Activated CD4-positive, alpha-beta memory T cell treated with anti-CD3 and anti-CD28 coated beads, Interleukin-2, amount 10 ng/mL, durations not matched to agents 7 days and 5 days (primary cell): ENCODE measurements around the gene GCK. TPM values are rescaled to one million over a fixed set of nuclear protein-coding genes. Genes with fewer than 3 reads are reported as not detected.

Source experiments
- CTCF ChIA-PET: fragments of 350-600 bp; sonication (Branson Sonifier 250); formaldehyde crosslinking; loops from one replicate; lab custom pipeline; 2021; ENCODE audit warnings: antibody characterized with exemption, inconsistent platforms; lab: Charles Lee
- POLR2A ChIA-PET: fragments of 350-600 bp; sonication (Branson Sonifier 250); formaldehyde crosslinking; loops from one replicate; lab custom pipeline; 2021; ENCODE audit warnings: antibody characterized with exemption; lab: Charles Lee
- DNase-seq: peaks from one replicate; pipeline ENCODE4 v3.0.0-alpha.2; 2020
- H3K27ac Mint-ChIP-seq: one replicate; pipeline ENCODE4 v1.8.0; 2021; ENCODE audit warnings: mild to moderate bottlenecking, mixed read lengths
- H3K27me3 Mint-ChIP-seq: one replicate; pipeline ENCODE4 v1.8.0; 2021; ENCODE audit warnings: mixed read lengths
- H3K36me3 Mint-ChIP-seq: one replicate; pipeline ENCODE4 v1.8.0; 2021; ENCODE audit warnings: low read depth, mixed read lengths
- H3K4me1 Mint-ChIP-seq: one replicate; pipeline ENCODE4 v1.8.0; 2021; ENCODE audit warnings: mixed read lengths
- H3K4me3 Mint-ChIP-seq: one replicate; pipeline ENCODE4 v1.8.0; 2021; ENCODE audit warnings: mild to moderate bottlenecking, mixed read lengths
- H3K9me3 Mint-ChIP-seq: one replicate; pipeline ENCODE4 v1.8.0; 2021; ENCODE audit warnings: mixed read lengths
- total RNA-seq, 2 experiments: library from RNA; stranded (reverse); gene quantifications; one replicate each; pipeline ENCODE4 v1.2.3, GENCODE V29; 2021

GCK gene
- total RNA-seq, 2 experiments from 2014 or later: not detected

DNA sequence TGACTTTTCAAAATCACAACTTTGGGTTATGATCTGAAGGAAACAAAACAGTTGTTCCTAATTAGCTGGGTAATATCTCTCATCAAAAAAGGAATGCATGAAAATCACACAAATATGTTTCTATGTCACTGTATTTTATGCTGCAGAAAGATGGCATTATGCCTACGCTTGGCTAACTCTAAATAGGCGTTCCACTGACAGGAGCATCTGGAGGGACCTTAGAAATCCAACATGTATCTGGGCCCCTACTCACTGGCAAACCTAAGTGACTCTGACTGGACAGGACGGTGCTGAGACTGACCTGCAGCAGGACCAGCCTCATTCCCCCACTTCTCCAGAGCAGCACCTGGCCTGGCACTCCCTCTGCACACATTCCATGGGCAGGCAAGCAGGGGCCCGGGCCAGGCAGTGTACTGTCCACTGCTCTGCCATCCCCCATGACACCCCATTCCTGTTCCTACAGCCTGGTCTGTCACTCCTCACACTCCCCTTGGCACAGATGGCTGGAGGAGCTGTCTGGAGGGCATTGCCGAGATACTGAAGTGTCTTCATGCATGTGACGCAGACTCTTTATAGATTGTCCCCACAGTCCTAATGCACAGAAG lies 45.5 kb downstream of the GCK start:
- CTCF ChIA-PET: no interaction called here

DNA sequence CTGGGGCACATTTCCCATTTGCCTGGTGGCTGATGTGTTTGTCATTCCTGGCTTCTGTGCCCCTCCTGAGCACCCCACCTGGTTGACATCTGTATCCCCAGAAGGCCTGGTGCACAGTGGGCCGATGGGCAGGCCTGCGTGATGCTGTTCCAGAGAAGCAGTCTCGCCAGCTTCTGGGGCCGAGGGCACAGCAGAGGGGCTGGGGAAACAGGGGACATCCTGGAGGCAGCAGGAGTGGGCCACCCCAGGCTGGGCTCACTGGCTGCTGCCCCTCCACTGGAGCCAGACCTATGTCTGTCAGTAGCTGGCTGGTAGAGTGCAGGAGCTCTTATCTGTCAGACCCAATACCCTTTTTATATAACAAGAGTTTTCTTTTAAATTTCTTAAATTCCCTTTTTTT lies 47.2 kb downstream of the GCK start:
- H3K27me3 Mint-ChIP-seq: peaks cover 17% of the 10 kb centered on the region
- H3K36me3 Mint-ChIP-seq: no peaks in the 10 kb centered on the region
- ChIA-PET POLR2A (no interaction called here), CTCF (no interaction called here)
- no peaks in the 10 kb centered on the region for H3K9me3 Mint-ChIP-seq
- H3K4me3 Mint-ChIP-seq: no peak overlapping the region
- H3K27ac Mint-ChIP-seq: no peak overlapping the region
- H3K4me1 Mint-ChIP-seq: peaks cover 7% of the 10 kb centered on the region
- DNase-seq: no peak

More for the DNA sequence above, 45.5 kb downstream of the GCK start:
- Mint-ChIP-seq H3K9me3 (no peaks in the 10 kb centered on the region), H3K4me3 (no peak overlapping the region), H3K4me1 (peaks cover 6% of the 10 kb centered on the region), H3K36me3 (no peaks in the 10 kb centered on the region), H3K27me3 (peaks cover 17% of the 10 kb centered on the region), H3K27ac (no peak overlapping the region)
- DNase-seq: no peak
- POLR2A ChIA-PET: interaction anchor here (0.9 kb wide), 1 partner anchor 20 kb away, joined by 3 read pairs; the partner anchor contains the start of gene POLD2

DNA sequence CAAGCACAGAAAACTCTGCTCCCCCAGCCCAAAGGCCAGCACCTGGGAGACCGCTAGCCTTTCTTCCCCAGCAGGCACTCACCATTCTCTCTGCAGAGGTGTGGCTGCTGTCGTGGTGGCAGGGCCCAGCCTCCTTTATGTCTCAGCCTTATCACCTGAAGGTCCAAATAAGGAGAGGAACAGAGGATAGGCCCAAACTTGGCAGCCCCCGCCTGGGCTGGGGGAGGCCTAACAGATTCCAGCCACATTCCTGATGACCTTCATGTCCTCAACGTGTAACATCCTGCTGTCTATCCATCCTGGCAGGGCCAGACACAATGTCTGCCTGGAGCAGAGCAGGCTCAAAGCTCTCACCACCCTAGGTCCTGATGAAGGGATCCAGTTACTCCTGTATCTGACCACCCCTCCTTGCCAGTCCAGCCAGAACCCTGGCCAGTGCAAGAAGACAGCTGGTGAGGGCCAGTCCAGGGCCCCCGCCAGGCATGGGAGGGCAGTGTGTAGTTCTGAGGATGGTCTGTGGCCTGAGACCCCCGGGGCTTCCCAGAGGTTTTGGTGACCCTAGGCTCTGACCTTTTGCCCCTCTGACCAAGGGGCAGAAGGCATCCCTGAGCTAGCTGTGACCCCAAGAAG lies 47.9 kb downstream of the GCK start, which contains the start of gene MYL7:
Gene MYL7, minus strand, starts transcription at position 112 of the 630 bp plus-strand sequence. Its CDS starts 27 bp downstream, at position 85.
- Mint-ChIP-seq H3K4me1 (peaks cover 6% of the 10 kb centered on the region), H3K27me3 (peaks cover 17% of the 10 kb centered on the region), H3K36me3 (no peaks in the 10 kb centered on the region), H3K27ac (no peak within 1 kb of the TSS), H3K9me3 (no peaks in the 10 kb centered on the region), H3K4me3 (no peak within 1 kb of the TSS)
- ChIA-PET CTCF (no interaction called here), POLR2A (no interaction called here)
- no peak for DNase-seq

DNA sequence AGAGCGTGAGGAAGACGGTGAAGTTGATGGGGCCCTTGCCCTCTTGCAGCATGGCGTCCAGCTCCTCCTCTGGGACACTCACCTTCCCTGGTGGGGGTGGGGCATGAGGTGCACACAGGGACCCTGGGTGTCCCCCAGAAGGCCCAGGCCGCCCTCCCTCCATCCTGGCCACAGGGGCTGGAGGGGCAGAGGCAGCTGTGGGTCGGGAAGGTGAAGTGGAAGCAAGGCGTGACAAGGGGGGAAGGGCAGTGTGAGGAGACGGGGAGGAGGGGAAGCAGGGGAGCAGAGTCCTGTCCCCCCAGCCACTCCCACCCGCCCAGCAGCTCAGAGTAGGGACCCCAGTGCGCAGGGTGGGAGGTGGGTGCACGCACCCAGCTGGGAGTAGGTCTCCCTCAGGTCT lies 48.9 kb downstream of the GCK start:
- H3K4me1 Mint-ChIP-seq: peaks cover 1% of the 10 kb centered on the region
- no peaks in the 10 kb centered on the region for H3K36me3 Mint-ChIP-seq
- H3K4me3 Mint-ChIP-seq: no peak overlapping the region
- no peaks in the 10 kb centered on the region for H3K9me3 Mint-ChIP-seq
- H3K27ac Mint-ChIP-seq: no peak overlapping the region
- H3K27me3 Mint-ChIP-seq: peaks cover 15% of the 10 kb centered on the region
- CTCF ChIA-PET: no interaction called here
- no peak for DNase-seq
- POLR2A ChIA-PET: interaction anchor here (1.0 kb wide), 1 partner anchor 11 kb away, joined by 3 read pairs; no protein-coding TSS in a partner anchor

DNA sequence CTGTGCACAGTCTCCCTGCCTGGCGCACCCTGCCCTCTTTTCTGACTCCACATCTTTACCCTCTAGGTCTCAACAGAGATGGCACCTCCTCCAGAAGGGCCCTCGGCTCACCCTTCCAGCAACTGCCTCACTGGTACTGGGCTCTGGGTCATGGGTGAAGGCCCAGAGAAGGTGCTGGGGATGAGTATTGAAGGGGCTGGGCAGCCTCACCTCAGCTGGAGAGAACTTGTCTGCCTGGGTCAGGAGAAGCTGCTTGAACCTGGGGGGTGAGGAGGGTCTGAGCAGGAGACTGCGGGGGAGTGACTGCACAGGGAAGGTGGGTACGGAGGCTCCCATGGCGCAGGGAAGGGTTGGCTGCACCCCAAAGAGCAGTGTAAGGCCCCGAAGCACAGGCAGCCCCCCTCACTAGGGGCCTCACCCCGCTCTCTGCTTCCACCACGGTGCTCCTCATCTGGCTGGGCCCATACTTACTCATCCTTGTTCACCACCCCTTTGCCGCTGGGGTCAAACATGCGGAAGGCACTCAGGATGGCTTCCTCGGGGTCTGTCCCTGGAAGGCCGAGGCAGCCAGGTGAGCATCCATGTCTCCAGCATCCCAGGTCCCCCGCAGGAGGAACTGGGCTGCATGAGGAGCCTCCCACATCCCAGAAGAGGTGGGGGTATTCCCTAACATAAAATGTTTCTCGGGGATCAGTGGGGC lies 49.8 kb downstream of the GCK start:
- H3K9me3 Mint-ChIP-seq: no peaks in the 10 kb centered on the region
- no peak overlapping the region for H3K27ac Mint-ChIP-seq
- H3K27me3 Mint-ChIP-seq: peaks cover 7% of the 10 kb centered on the region
- peaks cover 1% of the 10 kb centered on the region for H3K4me1 Mint-ChIP-seq
- ChIA-PET CTCF (no interaction called here), POLR2A (interaction anchor here (1.0 kb wide), 1 partner anchor 11 kb away, joined by 3 read pairs; no protein-coding TSS in a partner anchor)
- H3K36me3 Mint-ChIP-seq: no peaks in the 10 kb centered on the region
- DNase-seq: no peak
- H3K4me3 Mint-ChIP-seq: no peak overlapping the region

DNA sequence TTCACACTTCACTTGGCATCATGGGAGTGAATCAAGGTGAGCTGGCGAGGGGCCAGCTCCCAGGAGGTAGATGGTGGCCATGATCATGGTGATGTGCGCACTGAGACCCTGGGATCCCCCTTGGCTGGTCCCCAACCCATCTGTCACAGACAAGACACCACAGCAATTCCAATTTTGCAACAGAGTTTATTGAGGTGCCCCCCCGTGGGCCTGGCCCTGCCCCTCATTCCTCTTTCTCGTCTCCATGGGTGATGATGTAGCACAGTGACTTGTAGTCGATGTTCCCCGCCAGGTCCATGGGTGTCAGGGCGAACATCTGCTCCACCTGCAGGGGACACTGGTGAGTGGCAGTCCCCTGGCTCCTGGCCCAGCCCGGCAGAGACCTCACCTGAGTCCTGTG lies 50.5 kb downstream of the GCK start:
- H3K27me3 Mint-ChIP-seq: peaks cover 4% of the 10 kb centered on the region
- no peak overlapping the region for H3K27ac Mint-ChIP-seq
- peaks cover 1% of the 10 kb centered on the region for H3K4me1 Mint-ChIP-seq
- CTCF ChIA-PET: no interaction called here
- H3K9me3 Mint-ChIP-seq: no peaks in the 10 kb centered on the region
- POLR2A ChIA-PET: no interaction called here
- no peaks in the 10 kb centered on the region for H3K36me3 Mint-ChIP-seq
- DNase-seq: no peak
- no peak overlapping the region for H3K4me3 Mint-ChIP-seq

DNA sequence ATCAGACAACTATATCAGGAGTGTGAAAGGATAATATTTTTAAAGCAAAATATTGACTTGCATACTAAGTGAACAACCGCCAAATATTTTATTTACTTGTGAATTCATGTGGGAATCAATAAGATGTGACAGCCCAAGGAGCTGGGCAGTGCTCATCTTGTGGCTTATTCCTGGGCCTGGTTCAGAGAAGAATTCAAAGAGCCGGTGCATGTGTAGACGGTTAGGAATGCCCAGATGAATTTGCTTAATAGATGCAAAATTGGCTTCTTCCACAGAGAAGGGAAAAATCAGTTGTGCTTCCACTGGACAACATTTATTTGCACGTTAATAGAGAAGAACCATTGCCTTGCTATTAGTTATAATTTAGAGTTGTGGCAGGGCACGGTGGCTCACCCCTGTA lies 52.5 kb downstream of the GCK start:
- Mint-ChIP-seq H3K4me1 (peaks cover 1% of the 10 kb centered on the region), H3K36me3 (no peaks in the 10 kb centered on the region), H3K9me3 (no peaks in the 10 kb centered on the region), H3K27ac (no peak overlapping the region), H3K4me3 (no peak overlapping the region), H3K27me3 (no peaks in the 10 kb centered on the region)
- ChIA-PET CTCF (no interaction called here), POLR2A (no interaction called here)
- DNase-seq: no peak

DNA sequence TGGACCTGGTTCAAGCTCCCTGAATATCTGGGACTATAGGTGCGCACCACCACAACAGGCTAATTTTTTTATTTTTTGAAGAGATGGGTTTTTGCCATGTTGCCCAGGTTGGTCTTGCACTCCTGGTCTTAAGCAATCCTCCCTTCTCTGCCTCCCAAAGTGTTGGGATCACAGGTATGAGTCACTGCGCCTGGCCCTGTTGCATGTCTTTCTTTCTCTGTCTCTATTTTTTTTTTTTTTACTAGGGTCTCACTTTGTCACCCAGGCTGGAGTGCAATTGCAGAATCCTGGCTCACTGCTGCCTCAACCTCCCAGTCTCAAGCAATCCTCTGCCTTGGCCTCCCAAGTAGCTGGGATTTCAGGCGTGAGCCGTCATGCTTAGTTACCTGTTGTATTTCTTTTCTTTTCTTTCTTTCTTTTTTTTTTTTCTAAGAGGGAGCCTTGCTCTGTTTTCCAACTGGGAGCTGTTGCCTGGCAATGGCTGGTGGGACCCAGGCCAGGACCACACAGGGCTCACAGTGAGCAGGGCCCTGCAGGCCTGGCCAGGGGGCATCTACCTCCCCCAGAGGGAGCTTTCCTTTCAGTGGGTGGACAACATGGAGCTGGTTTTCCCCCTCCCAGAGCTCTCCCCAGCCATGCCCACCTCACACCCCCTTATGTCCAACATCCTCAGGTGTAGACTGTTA lies 54.2 kb downstream of the GCK start:
- no peak overlapping the region for H3K27ac Mint-ChIP-seq
- H3K36me3 Mint-ChIP-seq: no peaks in the 10 kb centered on the region
- CTCF ChIA-PET: no interaction called here
- no peak overlapping the region for H3K4me3 Mint-ChIP-seq
- POLR2A ChIA-PET: no interaction called here
- H3K9me3 Mint-ChIP-seq: no peaks in the 10 kb centered on the region
- DNase-seq: no peak
- no peaks in the 10 kb centered on the region for H3K27me3 Mint-ChIP-seq
- H3K4me1 Mint-ChIP-seq: peaks cover 5% of the 10 kb centered on the region

DNA sequence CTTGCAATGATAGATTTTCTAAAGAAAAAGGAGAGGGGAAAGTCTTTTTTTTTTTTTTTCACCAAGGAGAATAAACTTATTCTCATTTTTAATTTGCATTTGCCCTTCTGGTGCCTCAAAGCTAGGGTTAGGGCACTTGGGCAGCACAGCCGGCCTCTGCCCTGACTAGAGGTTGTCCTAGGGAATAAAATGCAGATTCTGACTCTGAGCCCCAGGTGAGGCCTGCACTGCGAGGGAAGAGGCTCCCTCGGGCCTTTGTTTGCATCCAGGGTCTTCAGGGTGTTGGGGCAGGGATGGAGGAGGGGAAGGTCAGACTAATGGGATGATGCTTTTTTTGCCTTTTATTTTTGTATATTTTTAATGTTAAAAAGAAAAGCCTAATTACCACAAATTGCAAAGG lies 55.9 kb downstream of the GCK start:
- DNase-seq: no peak
- Mint-ChIP-seq H3K36me3 (no peaks in the 10 kb centered on the region), H3K4me3 (no peak overlapping the region), H3K9me3 (no peaks in the 10 kb centered on the region), H3K4me1 (peaks cover 9% of the 10 kb centered on the region), H3K27me3 (no peaks in the 10 kb centered on the region), H3K27ac (no peak overlapping the region)
- POLR2A ChIA-PET: no interaction called here
- CTCF ChIA-PET: no interaction called here

DNA sequence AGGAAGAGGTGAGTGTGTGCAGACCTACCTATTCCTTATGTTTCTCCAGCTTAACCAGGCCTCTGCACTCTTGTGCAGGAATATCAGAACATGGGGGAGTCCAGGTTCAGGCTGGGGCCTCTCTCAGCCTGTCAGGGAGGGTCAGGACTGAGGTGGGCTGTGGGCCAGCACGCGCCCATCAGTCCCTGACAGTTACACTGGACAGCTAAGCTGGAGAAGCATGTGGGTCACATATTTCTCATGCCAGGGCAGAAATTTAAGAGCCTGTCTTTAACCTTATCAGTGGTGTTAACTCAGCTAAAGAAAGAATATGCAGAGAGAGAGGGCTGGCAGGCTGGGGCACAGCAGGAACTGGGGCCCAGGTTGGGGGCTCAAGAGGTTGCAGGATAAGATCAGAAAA lies 57.2 kb downstream of the GCK start:
- POLR2A ChIA-PET: interaction anchor here (1.4 to 1.9 kb wide), 2 partner anchors 10 to 15 kb away, joined by 4 to 8 read pairs; no protein-coding TSS in a partner anchor
- Mint-ChIP-seq H3K36me3 (no peaks in the 10 kb centered on the region), H3K27me3 (peaks cover 3% of the 10 kb centered on the region), H3K4me1 (peaks cover 7% of the 10 kb centered on the region), H3K4me3 (no peak overlapping the region), H3K9me3 (no peaks in the 10 kb centered on the region), H3K27ac (no peak overlapping the region)
- DNase-seq: no peak
- CTCF ChIA-PET: no interaction called here

DNA sequence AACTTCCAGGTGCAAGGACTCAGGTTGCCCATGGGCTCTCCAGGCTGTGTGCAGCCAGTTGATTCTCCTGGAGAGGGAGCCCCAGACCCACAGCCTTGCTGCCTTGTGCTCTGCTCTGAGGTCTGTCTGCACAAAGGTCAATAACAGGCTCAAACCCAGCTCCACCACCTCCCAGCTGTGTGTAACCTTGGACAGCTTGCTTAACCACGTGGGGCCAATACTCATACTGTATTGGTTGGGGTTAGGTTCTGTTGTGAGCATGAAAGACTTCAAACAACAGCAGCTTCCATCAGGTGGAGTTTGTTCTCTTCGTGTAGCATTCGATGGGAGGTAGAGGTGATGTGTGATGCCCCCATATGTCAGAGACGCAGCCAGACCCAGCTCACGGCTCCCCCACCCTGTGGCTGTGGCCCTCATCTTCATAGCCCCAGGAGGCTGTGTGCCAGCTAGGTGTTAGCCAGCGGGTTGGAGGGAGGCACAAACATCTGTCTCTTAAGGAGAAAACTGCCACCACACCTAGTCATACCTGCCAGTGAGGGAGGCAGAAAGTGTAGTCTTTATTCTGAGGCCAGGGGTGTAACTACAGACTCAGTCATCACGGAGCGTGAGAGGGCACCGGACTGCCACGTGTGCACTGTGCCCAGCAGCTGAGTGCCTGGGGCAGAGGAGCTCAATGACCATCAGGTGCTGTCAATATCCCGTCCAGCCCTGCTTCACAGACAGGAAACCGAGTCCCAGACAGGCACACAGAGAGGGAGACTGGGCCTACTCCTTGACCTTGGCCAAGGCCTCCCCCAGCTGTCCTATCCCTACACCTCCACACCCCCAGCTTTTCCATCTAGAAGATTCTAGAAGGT lies 57.8 kb downstream of the GCK start:
- ChIA-PET POLR2A (interaction anchor here (1.4 to 1.9 kb wide), 2 partner anchors 9 to 15 kb away, joined by 4 to 8 read pairs; no protein-coding TSS in a partner anchor), CTCF (no interaction called here)
- DNase-seq: no peak
- Mint-ChIP-seq H3K9me3 (no peaks in the 10 kb centered on the region), H3K27ac (no peak overlapping the region), H3K4me3 (no peak overlapping the region), H3K4me1 (peaks cover 7% of the 10 kb centered on the region), H3K27me3 (peaks cover 9% of the 10 kb centered on the region), H3K36me3 (no peaks in the 10 kb centered on the region)
